ENCODE results near the gene COMMD4.
"Not testable (repeated sequence)": the region's sequence is repeated elsewhere in the genome, so short reads cannot be mapped to it uniquely, and the experiment has no call there.

DNA sequence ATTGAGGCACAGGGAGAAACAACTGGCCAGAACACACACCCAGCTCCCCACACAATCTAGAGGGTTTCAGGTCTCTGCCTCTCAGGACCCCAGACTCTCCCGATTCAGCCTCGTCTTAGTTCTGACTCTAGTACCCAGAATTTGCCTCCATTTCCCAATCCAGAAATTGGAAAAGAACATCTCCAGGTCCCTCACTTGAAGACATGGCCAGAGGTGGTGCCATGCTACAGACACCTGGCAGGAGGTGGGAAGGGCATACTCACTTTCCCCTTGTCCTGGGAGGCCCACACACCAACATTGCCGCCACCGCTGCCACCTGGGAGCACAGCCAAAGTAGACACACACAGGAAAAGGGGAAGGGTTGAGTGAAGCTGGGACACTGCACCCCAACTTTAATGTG, 33.1 kb upstream of the COMMD4 start:
- TF ChIP-seq CTCF (conservative IDR thresholded peaks at IDR 0.05; ENCODE audit: low read length); EZH2phosphoT487 (IDR thresholded peaks at IDR 0.05; ENCODE audit: borderline replicate concordance): not testable (repeated sequence)
